GM19467 (cell line): ENCODE data around the gene CDH13.

ENCODE experiments used
- ATAC-seq: cut with Tn5 transposase; IDR thresholded peaks from one replicate; pipeline ENCODE4 v1.9.1; 2021; ENCODE audit warnings: mild to moderate bottlenecking, moderate library complexity; ENCODE audit not compliant: unreplicated experiment

Gene CDH13

GRCh38 chr16:83137894-83138293 lies 511.1 kb downstream of the CDH13 start:
- ATAC-seq: no peak

DNA sequence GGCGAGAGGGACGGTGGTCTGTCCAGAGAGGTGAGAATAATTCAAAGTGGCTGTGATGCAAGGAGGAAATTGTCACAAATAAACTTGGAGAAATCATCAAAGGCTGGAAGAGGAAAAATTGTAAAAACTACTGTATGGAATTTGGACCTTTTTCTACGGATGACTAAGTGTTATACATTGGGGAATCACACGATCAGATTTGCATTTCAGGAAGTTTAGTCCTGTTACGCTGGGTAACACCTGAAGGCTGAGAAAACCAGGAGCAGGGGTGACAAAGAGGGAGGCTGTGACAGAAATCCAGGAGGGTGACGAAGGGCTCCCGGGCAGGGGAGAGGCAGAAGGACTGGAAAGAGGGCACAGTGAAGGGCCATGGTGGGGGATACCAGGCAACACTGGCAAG lies 511.7 kb downstream of the CDH13 start:
- no peak for ATAC-seq

GRCh38 chr16:83138976-83139690 lies 512.4 kb downstream of the CDH13 start:
- no peak for ATAC-seq

- no peak for ATAC-seq
Observed at GRCh38 chr16:83143788-83144187, 517.0 kb downstream of the CDH13 start.

- ATAC-seq: no peak
Observed at GRCh38 chr16:83145297-83145696, 518.5 kb downstream of the CDH13 start.

- no peak for ATAC-seq
Observed at GRCh38 chr16:83147244-83147643, 520.5 kb downstream of the CDH13 start.

DNA sequence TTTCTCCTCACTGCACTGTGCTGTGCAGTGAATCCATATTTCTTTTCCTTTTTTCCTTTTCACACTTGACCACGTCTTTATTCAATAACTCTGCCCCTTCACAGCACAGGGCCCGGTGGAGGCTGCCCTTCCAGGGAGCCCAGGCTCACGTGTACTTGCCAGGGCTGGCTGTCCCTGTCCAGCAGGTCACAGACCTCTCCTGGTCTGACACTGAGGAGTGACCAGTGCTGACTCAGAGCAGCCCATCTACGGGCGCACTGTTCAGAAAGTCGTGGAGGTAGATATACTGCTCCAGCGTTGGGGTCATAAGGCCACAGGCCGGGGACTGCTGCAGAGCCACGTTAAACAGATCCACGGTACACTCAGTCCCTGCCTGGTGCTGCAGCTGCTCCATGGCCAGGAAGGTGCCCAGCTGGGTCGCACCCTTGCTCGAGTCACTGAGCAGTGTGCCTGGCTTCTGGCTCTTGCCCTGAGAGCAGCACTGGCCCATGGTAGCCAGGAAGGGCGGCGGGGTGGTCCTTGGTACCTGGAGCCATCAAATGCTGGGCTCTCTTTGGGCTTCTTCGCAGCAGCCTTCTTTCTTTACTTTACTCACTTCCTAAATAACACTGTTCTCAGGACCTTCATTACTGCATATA lies 531.7 kb downstream of the CDH13 start:
- ATAC-seq: no peak

GRCh38 chr16:83159049-83159448 lies 532.3 kb downstream of the CDH13 start:
- no peak for ATAC-seq

DNA sequence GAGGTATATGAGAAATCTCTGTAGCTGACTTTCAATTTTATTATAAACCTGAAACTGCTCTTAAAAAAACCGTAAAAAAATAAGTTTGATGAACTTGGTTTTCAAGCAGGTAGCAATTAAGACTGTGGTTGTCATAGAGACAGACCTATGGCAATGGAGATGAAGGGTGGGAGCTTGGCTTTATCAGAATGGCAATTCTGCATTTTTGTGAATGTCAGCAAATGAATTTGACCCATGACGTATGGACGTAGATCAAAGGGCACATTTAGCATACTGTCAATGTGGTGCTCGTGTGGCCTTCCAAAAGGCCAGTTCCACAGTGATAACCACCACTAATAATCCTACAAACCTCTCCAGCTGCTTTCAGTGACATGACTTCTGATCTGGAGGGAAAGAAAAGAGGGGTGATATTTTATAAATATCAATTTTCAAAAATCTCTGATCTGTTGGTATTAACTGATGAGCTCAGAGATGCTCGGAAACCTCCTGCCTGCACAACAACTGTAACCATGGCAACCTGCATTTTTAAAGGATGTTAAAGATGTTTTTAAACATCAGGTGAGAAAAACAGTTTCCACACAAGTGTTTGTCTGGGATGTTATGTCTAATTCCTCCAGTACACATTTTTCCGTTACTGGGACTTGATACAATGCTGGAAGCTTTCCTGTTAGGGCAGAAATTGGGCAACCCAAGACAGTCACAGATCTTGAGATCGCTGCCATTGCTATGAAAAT lies 533.7 kb downstream of the CDH13 start:
- no peak for ATAC-seq

GRCh38 chr16:83162791-83163190 lies 536.0 kb downstream of the CDH13 start:
- ATAC-seq: no peak

DNA sequence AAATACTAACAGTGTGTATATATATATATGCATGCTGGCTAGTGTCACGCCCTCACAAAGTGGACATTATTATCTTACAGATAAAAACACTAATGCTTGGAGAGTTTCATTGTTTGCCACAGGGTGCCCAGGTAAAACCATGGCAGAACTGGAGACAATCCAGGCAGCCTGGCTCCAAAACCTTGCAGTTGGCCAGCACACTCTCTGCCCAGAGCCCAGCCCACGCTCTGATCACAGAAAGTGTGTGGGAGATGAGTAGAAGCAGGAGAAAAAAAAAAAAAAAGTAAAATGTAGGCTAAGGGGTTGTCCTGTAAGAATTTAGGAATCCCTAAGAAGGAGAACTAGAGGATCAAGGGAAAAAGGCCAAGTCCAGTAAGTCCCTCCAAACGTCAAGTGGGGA lies 538.0 kb downstream of the CDH13 start:
- ATAC-seq: no peak

GRCh38 chr16:83171396-83171795 lies 544.6 kb downstream of the CDH13 start:
- no peak for ATAC-seq

GRCh38 chr16:83174671-83175070 lies 547.9 kb downstream of the CDH13 start:
- ATAC-seq: no peak

GRCh38 chr16:83176802-83177201 lies 550.0 kb downstream of the CDH13 start:
- no peak for ATAC-seq

- ATAC-seq: no peak
Observed at GRCh38 chr16:83185902-83186301, 559.1 kb downstream of the CDH13 start.

DNA sequence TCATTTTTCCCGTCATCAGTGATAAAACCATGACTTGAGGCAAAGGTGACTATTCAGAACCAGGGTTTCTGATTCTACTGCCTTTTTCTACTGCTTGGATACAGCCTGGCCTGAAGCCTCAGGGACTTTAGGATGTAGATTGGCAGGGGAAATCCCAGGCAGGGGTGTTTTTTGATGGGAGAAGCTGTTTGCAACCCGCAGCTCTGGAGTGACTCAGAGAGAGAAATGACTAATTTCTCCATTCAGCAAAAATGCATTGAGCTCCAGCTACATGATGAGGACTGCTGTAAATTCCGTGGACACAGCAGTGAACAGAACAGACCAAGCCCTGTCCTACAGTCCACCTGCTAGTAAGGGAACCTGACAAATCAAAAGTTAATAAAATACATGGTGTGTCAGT lies 560.6 kb downstream of the CDH13 start:
- ATAC-seq: no peak

DNA sequence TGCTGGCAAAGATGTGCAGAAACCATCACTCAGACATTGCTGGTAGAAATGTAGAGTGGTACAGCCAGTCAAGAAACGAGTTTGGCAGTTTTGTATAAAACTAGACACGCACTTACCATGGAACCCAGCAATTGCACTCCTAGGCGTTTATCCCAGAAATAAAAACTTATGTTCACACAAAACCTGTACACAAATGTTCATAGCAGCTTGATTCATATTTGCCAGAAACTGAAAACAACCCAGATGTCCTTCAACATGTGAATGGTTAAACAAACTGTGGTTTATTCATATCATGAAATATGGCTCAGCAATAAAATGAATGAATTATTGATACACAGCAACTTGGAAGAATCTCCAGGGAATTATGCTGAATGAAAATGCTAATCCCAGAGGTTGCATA lies 570.0 kb downstream of the CDH13 start:
- ATAC-seq: no peak

GRCh38 chr16:83197450-83197849 lies 570.7 kb downstream of the CDH13 start:
- ATAC-seq: no peak

GRCh38 chr16:83198977-83199376 lies 572.2 kb downstream of the CDH13 start:
- ATAC-seq: no peak

DNA sequence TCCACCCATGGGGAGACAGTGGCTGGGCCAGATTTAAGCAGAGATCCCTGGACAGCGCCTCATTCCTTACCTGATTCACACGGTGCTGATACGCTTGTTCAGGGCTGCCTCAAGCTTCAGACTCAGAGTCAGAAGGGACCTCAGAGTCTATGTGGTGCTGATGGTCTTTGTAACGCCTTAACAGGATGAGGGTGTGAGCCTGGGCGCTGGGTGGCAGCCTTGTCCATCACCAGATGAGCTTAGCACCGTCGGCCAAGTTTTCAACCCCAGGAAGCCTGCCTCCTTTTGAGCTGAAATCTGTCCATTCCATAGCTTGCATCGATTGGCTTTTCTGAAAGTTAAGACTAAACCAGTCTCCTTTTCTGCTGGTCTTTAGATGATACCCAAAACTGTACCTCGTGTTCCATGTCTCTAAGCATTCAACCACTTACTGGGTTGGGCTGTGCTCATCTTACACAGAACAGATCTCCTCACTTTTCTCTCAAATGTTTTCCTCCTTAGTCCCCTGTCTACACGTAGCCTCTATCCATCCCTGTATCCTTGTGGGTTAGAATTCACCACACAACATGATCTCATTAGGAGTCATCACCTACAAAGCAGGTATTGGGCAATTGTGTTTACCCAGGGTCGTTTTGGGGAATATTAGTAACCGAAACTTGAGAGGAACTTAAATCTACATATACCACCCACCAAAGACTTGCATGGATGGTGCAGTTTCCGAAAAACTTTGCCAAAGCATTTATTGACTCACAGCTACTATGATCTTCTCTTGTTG lies 573.4 kb downstream of the CDH13 start:
- no peak for ATAC-seq

- no peak for ATAC-seq
Observed at GRCh38 chr16:83201748-83202147, 575.0 kb downstream of the CDH13 start.
